HG03520 (cell line): ENCODE results near the gene FBXW8.

Experiments used
- ATAC-seq: cut with Tn5 transposase; IDR thresholded peaks from one replicate; pipeline ENCODE4 v1.9.1; 2021; ENCODE audit warnings: mild to moderate bottlenecking, moderate library complexity; ENCODE audit not compliant: unreplicated experiment

The FBXW8 gene

DNA sequence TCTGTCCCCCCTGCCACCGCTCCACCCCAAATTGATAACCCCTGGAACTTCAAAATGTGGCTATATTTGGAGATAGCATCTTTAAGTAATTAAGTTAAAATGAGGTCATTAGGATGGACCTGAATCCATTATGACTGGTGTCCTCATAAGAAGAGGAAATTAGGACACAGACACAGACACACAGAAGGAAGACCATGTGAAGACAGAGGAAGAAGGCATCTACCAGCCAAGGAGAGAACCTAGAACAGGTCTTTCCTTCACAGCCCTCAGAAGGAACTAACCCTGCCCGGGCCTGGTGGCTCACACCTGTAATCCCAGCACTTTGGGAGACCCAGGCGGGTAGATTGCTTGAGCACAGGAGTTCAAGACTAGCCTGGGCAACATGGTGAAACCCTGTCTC is 25.9 kb upstream of the FBXW8 start:
- ATAC-seq = no peak

DNA sequence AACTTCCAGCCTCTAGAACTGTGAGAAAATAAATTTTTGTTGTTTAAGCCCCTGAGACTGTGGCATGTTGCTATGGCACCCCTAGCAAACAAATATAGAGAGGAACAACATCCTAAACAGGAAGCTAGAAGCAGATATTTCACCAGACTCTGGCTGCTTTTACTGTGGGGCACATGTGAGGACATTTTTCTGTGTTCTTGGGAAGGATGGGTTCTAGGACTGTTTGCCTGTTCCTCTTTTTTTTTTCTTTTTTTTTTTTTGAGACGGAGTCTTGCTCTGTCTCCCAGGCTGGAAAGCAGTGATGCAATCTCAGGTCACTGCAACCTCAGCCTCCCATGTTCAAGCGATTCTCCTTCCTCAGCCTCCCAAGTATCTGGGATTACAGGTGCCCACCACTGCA is 25.3 kb upstream of the FBXW8 start:
- no peak for ATAC-seq

DNA sequence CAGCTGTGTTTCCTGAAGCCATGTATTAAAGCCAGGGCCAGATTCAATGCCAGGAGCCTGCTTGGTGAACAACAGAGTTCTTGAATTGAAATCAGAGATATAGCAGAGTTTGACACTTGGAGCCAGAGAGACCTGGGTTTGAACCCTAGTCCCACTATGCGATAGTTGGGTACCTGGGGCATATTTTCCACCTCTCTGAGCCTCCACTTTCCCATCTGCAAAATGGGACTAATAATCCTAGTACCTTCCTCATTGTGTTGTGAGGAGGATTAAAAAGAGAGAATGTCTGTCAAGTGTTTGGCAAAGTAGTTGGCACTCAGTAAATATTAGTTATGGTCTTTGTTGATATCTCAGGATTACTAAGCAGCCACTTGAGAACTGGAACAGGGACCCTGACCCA is 23.5 kb upstream of the FBXW8 start:
- ATAC-seq = no peak

DNA sequence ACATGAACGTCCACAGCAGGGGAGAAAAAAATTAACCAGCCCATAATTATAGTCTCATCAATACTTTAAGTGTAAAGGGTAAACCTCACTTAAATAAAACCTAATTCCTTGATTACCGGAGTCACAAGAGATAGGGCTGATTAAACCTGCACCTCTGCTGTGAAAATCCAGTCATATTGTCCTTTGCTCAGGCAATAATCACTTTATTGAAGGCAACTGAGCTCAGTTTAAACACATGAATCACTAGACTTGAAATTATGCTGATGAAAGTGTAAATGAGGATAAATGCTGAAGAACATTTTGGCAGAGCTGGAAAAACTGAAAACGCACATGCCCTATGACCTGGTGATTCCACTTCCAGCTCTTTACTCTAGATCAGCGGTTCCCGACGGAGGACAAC is 22.9 kb upstream of the FBXW8 start:
- no peak for ATAC-seq

DNA sequence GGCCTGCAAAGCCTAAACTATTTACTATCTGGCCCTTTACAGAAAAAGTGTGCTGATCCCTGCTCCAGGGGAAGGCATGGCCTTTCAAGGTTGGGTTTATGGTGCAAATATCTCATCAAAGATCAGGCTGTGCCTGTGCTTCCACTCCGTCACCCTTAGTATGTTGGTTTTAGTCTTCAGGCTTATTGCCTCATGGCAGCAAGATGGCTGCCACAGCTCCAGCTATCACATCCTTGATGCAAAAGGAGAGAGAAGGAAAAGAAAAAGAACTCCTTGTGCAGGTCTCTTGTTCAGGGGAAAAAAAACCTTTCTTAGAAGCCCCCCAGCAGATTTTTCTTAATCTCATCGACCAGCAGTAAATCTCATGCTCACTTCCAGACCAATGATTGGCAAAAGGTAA is 20.4 kb upstream of the FBXW8 start:
- no peak for ATAC-seq

DNA sequence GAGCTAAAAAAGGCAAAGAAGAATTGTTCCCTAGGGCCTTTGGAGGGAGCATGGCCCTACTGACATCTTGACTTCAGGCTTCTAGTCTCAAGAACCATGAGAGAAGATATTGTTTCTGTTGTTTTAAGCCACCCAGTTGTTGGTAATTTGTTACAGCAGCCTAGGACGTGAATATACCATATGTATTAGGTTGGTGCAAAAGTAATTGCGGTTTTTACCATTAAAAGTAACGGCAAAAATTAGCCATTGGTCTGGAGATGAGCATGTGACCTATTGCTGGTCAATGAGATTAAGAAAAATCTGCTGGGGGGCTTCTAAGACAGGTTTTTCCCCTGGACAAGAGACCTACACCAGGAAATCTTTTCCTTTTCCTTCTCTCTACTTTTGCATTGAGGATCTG is 19.7 kb upstream of the FBXW8 start:
- no peak for ATAC-seq

DNA sequence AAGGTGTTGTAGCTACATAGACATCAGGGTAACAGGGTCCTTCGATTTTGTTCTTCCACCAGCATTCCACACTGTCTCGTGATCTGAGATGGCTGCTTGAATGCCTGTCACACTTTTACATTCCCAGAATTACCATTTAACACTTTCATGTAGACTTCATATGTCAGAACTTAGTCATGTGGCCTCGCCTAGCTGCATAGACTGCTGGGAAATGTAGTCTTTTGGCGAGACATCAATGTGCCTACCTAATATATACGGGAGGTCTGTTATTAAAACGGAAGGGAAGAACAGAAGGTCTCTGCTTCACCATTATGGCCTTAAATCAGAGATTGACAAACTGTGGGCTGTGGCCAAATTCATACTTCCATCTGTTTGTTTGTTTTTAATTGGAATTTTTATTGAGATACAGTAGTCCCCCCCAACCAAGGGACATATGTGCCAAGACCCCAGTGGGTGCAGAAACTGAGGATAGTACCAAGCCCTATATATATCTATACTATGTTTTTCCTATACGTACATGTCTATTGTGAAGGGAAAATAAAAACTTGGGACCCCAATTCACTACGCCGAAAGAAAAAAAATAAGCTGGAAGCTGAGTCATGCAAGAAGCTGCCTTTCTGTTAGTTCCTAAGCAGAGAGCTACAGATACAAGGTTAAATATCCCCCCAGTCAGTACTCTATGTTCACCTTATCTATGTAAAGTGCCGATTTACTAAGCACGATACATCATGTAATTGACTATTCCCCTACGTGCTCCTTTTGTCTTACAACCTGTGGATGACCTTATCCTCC is 18.2 kb upstream of the FBXW8 start:
- no peak for ATAC-seq

DNA sequence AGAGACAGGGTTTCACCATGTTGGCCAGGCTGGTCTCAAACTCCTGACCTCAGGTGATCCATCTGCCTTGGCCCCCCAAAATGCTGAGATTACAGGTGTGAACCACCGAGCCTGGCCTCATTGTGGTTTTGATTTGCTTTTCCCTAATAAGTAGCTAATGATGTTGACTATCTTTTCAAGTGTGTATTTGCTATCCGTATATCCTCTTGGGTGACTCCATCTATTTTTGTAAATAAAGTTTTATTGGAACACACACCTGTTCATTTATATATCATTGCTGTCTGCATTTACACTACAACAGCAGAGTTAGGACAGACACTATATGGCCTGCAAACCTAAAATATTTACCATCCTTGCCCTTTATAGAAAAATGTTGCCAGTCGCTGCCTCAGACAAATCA is 15.8 kb upstream of the FBXW8 start:
- ATAC-seq = no peak

DNA sequence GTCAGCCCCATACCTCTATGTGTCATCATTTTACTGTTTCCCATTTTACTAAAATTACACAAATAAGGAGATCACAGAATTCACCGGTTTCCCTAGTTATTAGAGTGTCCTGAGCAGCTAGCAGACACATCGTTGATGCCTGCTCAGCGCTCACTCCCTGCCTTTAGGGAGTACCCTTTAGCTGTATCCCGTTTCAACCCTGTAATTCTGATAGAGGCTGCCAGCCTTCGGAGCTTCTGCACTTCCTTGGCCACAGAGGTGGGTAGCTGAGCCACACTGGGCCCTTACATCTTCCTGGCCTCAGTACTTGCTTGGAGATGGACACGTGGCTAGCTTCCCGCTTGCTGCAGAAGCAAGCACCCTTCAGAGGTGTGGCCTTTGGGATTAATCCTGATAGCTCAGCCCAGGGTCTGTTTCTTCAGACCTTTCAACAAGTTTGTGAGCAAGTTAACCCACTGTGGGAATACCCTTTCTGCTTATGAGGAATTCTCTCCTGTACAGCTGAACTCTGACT is 14.3 kb upstream of the FBXW8 start:
- ATAC-seq = no peak

DNA sequence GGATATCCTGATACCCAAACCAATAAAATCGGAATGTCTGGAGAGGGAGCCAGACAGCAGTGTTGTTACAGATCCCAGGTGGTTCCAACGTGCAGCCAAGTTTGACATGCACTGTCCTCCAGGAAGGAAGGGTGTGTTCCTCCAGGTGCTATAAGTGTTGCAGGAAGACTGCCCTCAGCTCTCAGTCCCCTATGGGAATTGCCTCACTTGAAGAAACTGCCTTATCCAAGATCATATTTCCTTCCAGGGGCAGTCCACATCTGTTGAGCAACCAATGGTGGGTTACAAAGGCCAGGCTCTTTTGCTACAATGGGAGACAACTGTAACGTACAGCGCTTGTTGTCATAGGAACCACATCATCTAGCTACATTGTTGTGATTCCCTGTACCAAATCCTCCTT is 13.3 kb upstream of the FBXW8 start:
- ATAC-seq = no peak

DNA sequence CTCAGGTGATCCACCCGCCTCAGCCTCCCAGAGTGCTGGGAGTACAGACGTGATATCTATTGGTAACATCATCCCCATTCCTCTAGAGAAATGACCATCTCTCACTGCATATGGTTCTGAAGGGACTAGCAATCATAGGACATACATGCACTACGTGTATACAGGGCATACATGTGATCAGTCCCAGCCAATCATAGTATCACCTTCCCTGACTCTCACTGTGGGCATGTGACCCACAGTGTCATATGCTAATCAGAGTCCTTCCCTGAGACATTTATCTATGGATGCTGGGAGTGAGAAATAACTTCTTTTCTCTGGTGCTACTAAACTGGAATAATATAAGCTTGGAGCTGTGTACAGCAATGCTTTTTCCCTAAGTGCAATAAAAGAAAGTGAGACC is 12.1 kb upstream of the FBXW8 start:
- ATAC-seq = no peak

DNA sequence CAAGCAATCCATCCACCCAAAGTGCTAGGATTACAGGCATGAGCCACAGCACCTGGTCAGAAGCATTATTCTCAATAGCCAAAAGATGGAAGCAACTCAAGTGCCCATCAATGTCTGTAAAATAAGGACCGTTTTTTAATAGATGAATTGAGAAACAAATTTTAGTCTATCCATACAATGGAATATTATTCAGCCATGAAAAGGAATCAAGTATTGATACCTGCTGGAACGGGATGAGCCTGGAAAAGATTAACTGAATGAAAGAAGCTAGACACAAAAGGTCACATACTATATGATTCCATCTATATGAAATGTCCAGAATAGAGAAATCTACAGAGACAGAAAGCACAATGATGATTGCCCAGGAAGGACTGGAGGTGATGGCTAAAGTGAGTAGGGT is 9.1 kb upstream of the FBXW8 start:
- no peak for ATAC-seq

DNA sequence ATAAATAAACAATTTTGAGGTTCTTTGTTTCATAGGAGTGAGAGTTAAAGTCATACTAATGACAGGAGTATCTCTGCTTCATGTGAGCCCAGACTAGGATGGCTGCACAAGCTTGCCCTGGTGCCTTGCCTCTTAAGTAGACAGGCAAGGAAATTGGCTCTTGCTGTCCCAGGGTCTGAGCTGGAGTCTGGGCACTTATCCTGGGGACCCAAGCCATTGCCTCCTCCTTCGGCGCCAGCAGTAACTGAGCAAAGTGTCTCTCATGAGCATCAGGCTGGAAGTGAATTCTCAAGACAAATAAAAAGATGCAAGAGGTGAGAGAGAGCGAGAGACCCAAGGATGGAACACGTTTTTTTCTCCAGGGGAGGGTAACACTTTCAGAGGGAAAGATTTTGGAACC is 6.9 kb upstream of the FBXW8 start:
- no peak for ATAC-seq

DNA sequence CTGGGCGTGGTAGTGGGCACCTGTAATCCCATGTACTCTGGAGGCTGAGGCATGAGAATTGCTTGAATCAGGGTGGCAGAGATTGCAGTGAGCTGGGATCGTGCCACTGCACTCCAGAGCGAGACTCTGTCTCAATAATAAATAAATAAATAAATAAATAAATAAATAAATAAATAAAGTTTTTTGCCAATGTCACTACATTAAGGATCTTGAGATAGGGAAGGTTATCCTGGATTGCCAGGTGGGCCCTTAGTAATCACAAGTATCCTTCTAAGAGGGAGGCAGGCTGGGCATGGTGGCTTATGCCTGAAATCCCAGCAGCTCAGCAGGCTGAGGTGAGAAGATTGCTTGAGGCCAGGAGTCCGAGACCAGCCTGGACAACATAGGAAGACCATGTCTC is 4.5 kb upstream of the FBXW8 start:
- ATAC-seq = no peak

DNA sequence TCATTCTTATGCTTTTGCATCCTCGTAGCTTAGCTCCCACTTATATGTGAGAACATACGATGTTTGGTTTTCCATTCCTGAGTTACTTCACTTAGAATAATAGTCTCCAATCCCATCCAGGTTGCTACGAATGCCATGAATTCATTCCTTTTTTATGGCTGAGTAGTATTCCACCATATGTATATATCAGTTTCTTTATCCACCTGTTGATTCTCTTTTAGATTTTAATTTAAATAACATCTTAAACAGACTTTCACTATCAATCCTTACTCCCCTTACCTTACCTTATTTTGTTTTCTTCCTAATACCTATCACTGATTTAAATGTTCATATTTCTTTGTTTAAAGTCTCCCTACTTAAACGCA is 488 bp upstream of the FBXW8 start:
- ATAC-seq = no peak

DNA sequence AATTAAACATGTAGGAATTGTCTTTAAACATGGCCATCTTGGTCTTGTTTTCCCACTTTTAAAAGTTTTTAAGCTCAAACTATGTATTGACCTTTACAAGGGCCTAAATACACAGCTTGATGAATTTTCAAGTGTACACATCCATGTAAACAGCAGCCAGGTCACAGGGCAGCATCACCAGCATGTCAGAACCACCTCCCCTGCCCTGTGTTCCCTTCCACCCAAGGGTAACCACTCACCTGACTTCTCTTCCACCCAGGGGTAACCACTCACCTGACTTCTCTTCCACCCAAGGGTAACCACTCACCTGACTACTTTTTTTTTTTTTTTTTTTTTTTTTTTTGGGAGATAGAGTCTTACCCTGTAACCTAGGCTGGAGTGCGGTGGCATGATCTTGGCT is 4.6 kb downstream of the FBXW8 start:
- no peak for ATAC-seq

DNA sequence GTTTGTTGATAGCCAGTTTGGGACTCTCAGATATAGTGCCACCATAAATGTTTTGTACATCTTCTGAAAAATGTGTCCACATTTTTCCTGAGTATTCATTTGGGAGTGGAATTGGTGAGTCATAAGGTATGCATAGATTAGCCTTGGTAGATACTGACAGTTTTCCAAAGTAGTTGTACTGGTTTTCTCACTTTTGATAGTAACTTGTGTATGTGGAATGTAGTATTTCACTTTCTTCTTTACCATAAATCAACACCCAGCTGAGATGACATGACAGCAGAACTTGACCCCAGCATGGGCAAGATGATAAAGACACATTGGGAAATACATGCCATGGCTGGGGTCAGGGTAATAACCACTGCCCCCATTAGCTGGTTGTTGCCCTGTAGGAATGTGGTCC is 5.4 kb downstream of the FBXW8 start:
- no peak for ATAC-seq

DNA sequence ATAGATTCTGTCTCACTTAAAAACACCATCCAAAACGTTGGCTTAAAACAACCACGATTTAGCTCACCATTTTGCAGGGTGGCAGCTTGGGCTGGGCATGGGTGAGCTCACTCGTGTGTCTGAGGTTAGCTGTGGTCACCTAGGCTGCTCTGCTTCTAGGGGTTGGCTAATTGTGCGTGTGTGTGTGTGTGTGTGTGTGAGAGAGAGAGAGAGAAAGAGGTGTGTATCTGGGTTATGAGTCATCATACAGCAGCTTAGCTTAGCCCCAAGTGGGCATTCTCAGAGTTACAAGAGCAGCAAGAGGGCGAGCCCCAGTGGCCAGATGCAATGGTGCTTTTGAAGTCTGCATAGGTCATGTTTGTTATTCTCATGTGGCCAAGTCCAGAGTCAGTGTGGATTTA is 6.0 kb downstream of the FBXW8 start:
- peak; percentile 94 for ATAC-seq

DNA sequence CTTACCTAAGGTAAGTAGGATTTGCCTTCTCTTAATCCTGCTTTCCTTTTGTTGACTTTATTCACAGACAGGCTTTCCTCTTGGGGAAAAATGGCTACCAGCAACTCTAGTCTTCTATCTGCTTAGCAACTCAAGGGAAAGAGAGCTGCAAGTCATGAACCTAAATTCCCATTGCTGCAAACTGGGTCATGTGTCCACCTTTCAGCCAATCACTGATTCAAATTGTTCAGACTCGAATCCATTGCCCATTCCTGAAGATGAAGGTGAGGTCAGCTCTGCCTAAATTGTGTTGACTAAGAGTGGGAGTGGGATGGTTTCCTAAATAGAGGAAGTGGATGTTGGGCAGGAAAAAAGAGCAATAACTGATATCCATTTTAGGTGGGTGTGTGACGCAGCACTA is 7.7 kb downstream of the FBXW8 start:
- ATAC-seq = no peak

DNA sequence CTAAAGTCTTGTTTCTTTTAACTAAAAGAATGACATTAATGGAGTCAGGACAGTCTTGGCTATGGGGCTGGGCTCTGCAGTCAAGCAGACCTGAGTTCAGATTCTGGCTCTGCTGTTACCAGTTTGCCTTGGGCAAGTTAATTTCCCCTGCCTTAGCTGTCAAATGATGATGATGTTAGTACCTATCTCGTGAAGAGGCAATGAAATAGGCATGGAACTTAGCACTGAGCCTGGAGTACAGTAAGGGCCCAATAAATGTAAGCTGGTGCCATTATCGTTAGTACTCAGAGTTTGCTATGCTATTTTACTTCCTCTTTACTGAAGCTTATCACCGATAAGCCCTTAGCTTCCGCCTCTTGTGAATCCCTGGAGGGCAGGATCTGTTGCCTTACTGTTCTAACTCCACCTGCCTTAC is 8.5 kb downstream of the FBXW8 start:
- no peak for ATAC-seq

DNA sequence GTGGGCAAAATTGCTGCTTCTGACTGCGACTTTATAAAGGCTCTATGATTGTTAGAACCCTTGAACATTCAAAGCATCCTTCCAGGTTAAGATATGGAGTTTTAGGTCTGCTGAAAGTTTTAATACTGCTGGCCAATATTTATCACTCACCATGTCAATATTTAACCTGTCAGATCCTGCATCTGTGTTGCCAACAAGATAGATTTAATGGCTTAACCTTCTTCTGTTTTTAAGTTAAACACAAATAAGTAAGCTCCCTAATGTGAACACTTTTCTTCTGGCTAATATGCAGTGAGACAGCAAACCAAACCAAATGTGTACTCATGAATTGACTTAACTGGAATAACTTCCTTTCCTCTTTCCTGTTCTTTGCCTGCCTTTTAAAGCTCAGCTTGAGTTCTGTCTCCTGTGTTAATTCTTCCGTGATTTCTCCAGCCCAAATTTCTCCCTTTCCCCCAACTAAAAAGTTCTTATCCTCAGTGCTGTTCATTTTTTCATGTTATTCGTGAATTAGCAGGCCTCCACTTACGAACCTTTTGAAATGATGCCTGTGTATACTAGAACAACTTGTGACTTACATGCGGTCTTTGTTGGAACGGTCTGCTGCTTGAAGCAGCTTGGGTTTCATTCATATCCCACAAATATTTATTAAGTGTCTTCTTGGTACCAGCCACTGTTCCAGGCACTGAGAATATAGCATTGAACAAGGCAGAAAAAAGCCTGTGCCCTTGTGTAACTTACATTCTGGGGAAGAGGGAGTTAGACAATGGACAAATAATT is 9.1 kb downstream of the FBXW8 start:
- ATAC-seq = no peak

DNA sequence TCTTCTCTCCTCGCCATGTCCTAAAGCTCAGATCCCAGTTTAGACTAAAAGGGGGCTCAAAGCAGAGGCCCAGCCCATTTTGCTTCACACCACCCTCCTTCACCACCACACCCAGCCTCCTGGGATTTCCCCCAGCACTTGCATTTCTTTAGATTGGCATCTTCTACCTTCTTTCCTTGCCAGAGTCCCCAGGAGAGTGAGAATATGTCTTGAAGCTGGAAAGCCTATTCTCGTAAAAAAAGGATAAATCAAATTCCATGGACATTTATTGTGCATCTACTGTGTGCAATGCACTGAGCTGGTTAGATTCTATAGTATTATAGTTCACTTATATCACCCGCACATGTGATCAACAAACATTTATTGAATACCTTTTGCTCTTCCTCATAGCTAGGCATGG is 10.2 kb downstream of the FBXW8 start:
- ATAC-seq = no peak
